B cell (primary cell): ENCODE results near the gene CTXN3. TPM values are rescaled to one million over a fixed set of nuclear protein-coding genes. Genes with fewer than 3 reads are reported as not detected.

Source experiments
- ATAC-seq: fragments of 200-7000 bp; cut with Tn5 transposase; one replicate; pipeline ENCODE4 v1.10.0; 2021; ENCODE audit warnings: low read depth, mild to moderate bottlenecking, moderate number of reproducible peaks, moderate library complexity
- CTCF ChIA-PET: fragments of 350-600 bp; sonication (Branson Sonifier 250); formaldehyde crosslinking; loops from one replicate; lab custom pipeline; 2021; ENCODE audit warnings: antibody characterized with exemption, inconsistent platforms; lab: Charles Lee
- POLR2A ChIA-PET: fragments of 350-600 bp; sonication (Branson Sonifier 250); formaldehyde crosslinking; loops from one replicate; lab custom pipeline; 2021; ENCODE audit warnings: antibody characterized with exemption; lab: Charles Lee
- DNase-seq: peaks from one replicate; pipeline ENCODE4 v3.0.0; 2013
- H2AFZ ChIP-seq: 2 replicates; pipeline ENCODE4 v1.6.1; 2012; ENCODE audit warnings: mild to moderate bottlenecking, low read depth, low read length; ENCODE audit not compliant: insufficient read depth, poor library complexity, severe bottlenecking
- H3K27ac ChIP-seq, 2 donors: 1 replicate in 1 of 2; 2 replicates in 1 of 2; pipeline ENCODE4 v1.5.1; 2012 to 2013; ENCODE audit warnings: low read length in 2 of 2, mild to moderate bottlenecking in 2 of 2, moderate library complexity in 1 of 2
- H3K27me3 ChIP-seq, 4 experiments: fragments of 200-600 bp in 1 of 4; sonication (generic) in 1 of 4; replicated peaks in 1 of 4; 1 replicate in 2 of 4; 2 replicates in 2 of 4; pipeline versions ENCODE4 v1.6.1 to v1.7.0; 2013 to 2016; ENCODE audit warnings: low read length in 3 of 4, mild to moderate bottlenecking in 2 of 4, mixed read lengths in 1 of 4, moderate library complexity in 1 of 4; ENCODE audit not compliant: insufficient read depth in 4 of 4, control insufficient read depth in 3 of 4; ENCODE audit errors: control extremely low read depth in 1 of 4
- H3K36me3 ChIP-seq, 2 experiments: replicated peaks in 1 of 2; 1 replicate in 1 of 2; 2 replicates in 1 of 2; pipeline versions ENCODE4 v1.6.1 to v1.7.1; 2013; ENCODE audit warnings: low read length in 1 of 2; ENCODE audit not compliant: insufficient read depth in 2 of 2, control insufficient read depth in 1 of 2; ENCODE audit errors: control extremely low read depth in 1 of 2, extremely low read depth in 1 of 2
- H3K4me1 ChIP-seq, 2 donors: fragments of 200-600 bp in 1 of 2; sonication (generic) in 1 of 2; 1 replicate in 1 of 2; 2 replicates in 1 of 2; pipeline versions ENCODE4 v1.5.1 to v1.6.1; 2013 to 2017; ENCODE audit warnings: low read length in 2 of 2; ENCODE audit not compliant: control insufficient read depth in 2 of 2, insufficient read depth in 2 of 2
- H3K4me2 ChIP-seq: replicated peaks from 2 replicates; pipeline ENCODE3; 2012; ENCODE audit warnings: mild to moderate bottlenecking, low read depth, low read length; ENCODE audit not compliant: poor library complexity, severe bottlenecking
- H3K4me3 ChIP-seq, 5 experiments: fragments of 200-600 bp in 1 of 5; sonication (generic) in 1 of 5; 1 replicate in 3 of 5; 2 replicates in 2 of 5; pipeline versions ENCODE4 v1.5.1 to v1.7.0; 2011 to 2016; ENCODE audit warnings: low read length in 4 of 5, mild to moderate bottlenecking in 4 of 5, low read depth in 2 of 5, control low read depth in 1 of 5, moderate library complexity in 1 of 5; ENCODE audit not compliant: insufficient read depth in 1 of 5; ENCODE audit errors: control extremely low read depth in 1 of 5, extremely low read depth in 1 of 5
- H3K79me2 ChIP-seq: fragments of 200-600 bp; sonication (generic); one replicate; pipeline ENCODE4 v1.6.0; 2016; ENCODE audit warnings: low read length; ENCODE audit not compliant: control insufficient read depth, insufficient read depth
- H3K9ac ChIP-seq: fragments of 200-600 bp; sonication (generic); 2 replicates; pipeline ENCODE4 v1.6.1; 2017; ENCODE audit warnings: mild to moderate bottlenecking, low read length, moderate library complexity
- H3K9me3 ChIP-seq, 3 donors: one replicate each; pipeline versions ENCODE4 v1.6.1 to v1.7.1; 2013; ENCODE audit warnings: low read length in 2 of 3; ENCODE audit not compliant: control insufficient read depth in 2 of 3, insufficient read depth in 1 of 3; ENCODE audit errors: control extremely low read depth in 1 of 3
- H4K20me1 ChIP-seq: 2 replicates; pipeline ENCODE4 v1.6.0; 2012; ENCODE audit warnings: mild to moderate bottlenecking, low read length; ENCODE audit not compliant: insufficient read depth, control insufficient read depth, poor library complexity, severe bottlenecking
- H3K27ac Mint-ChIP-seq: one replicate; pipeline ENCODE4 v1.8.0; 2021; ENCODE audit warnings: mixed read lengths
- H3K27me3 Mint-ChIP-seq: one replicate; pipeline ENCODE4 v1.8.0; 2021; ENCODE audit warnings: mixed read lengths
- H3K4me1 Mint-ChIP-seq: one replicate; pipeline ENCODE4 v1.8.0; 2021; ENCODE audit warnings: mixed read lengths
- H3K4me3 Mint-ChIP-seq: one replicate; pipeline ENCODE4 v1.8.0; 2021; ENCODE audit warnings: mixed read lengths
- H3K9me3 Mint-ChIP-seq: one replicate; pipeline ENCODE4 v1.8.0; 2022; ENCODE audit warnings: mixed read lengths; ENCODE audit not compliant: insufficient read depth
- CTCF ChIP-seq: fragments of 200-600 bp; IDR thresholded peaks from one replicate; pipeline ENCODE4 v1.8.0; 2022; ENCODE audit warnings: antibody characterized with exemption, mild to moderate bottlenecking
- EZH2 ChIP-seq: IDR thresholded peaks from 2 replicates; pipeline ENCODE4 v1.6.1; 2012; ENCODE audit warnings: borderline replicate concordance, low read depth, mild to moderate bottlenecking, moderate library complexity, low read length; ENCODE audit not compliant: insufficient read depth, poor library complexity, severe bottlenecking
- WGBS: methylation state at CpG from one replicate; pipeline ENCODE4 v1.1.5; 2013; ENCODE audit warnings: missing lambda C conversion rate; ENCODE audit not compliant: insufficient coverage; 5-methylcytosine and 5-hydroxymethylcytosine counted together
- intact Hi-C: fragments of 100-400 bp; cut with micrococcal nuclease; formaldehyde crosslinking; loops from one replicate; pipeline ENCODE4 v1.10.0; 2022
- polyA plus RNA-seq: library from polyadenylated mRNA; depleted of rRNA; stranded (reverse); fragments of >200 nt; gene quantifications from 2 replicates; pipeline ENCODE4 v1.2.3, GENCODE V29; 2012
- total RNA-seq, 2 donors: library from RNA; stranded (reverse); fragments of 120-200 nt in 1 of 2; gene quantifications; 1 replicate in 1 of 2; 2 replicates in 1 of 2; pipeline versions ENCODE4 v1.2.3 to v1.2.4, GENCODE V29; 2013 to 2022

Gene CTXN3
- total and polyA plus RNA-seq, 2 donors (not counting 1 experiment from before 2014, with no cell fraction given) = not detected

- ATAC-seq = no peak
- Histone ChIP-seq H3K4me2 (no peak overlapping the region), H3K4me3 (no peak overlapping the region), H3K27ac (no peak overlapping the region), H3K27me3 (no peaks in the 10 kb centered on the region), H3K79me2 (no peaks in the 10 kb centered on the region), H3K9me3 (no peaks in the 10 kb centered on the region), H4K20me1 (no peaks in the 10 kb centered on the region), H3K9ac (no peak overlapping the region), H2AFZ (no peak overlapping the region), H3K4me1 (no peaks in the 10 kb centered on the region), H3K36me3 (no peaks in the 10 kb centered on the region)
- no peaks in the 10 kb centered on the region for H3K4me1 Mint-ChIP-seq
- no peak for DNase-seq
- TF ChIP-seq EZH2 (no peak), CTCF (no peak)
- POLR2A ChIA-PET = no interaction called here
- intact Hi-C loops = no loop called here
- CTCF ChIA-PET = no interaction called here
- no peaks in the 10 kb centered on the region for H3K9me3 Mint-ChIP-seq
- no peak overlapping the region for H3K4me3 Mint-ChIP-seq
- WGBS = no CpG with 5 or more reads among the region's 1 CpG
- H3K27me3 Mint-ChIP-seq = peaks cover 2% of the 10 kb centered on the region
- no peak overlapping the region for H3K27ac Mint-ChIP-seq
Observed at GRCh38 chr5:127680595-127680994, 31.7 kb downstream of the CTXN3 start.

GRCh38 chr5:127683008-127683407 lies 34.1 kb downstream of the CTXN3 start:
- Histone ChIP-seq H2AFZ (no peak overlapping the region), H3K4me3 (no peak overlapping the region), H3K9ac (no peak overlapping the region), H3K27me3 (no peaks in the 10 kb centered on the region), H3K36me3 (no peaks in the 10 kb centered on the region), H3K4me2 (no peak overlapping the region), H3K4me1 (no peaks in the 10 kb centered on the region), H3K9me3 (no peaks in the 10 kb centered on the region), H3K79me2 (no peaks in the 10 kb centered on the region), H4K20me1 (no peaks in the 10 kb centered on the region), H3K27ac (no peak overlapping the region)
- Mint-ChIP-seq H3K27me3 (peaks cover 2% of the 10 kb centered on the region), H3K4me3 (no peak overlapping the region), H3K27ac (no peak overlapping the region), H3K4me1 (no peaks in the 10 kb centered on the region), H3K9me3 (no peaks in the 10 kb centered on the region)
- ChIA-PET CTCF (no interaction called here), POLR2A (interaction anchor here (0.6 kb wide), 1 partner anchor 1134 kb away, joined by 3 read pairs; no protein-coding TSS in a partner anchor)
- DNase-seq (no peak), ATAC-seq (no peak)
- no peak for TF ChIP-seq CTCF
- no peak for TF ChIP-seq EZH2
- intact Hi-C loops = no loop called here
- WGBS = no CpG with 5 or more reads among the region's 4 CpGs
